ENCODE measurements around the gene ETDC.
"Not testable (repeated sequence)": the region's sequence is repeated elsewhere in the genome, so short reads cannot be mapped to it uniquely, and the experiment has no call there.

The ETDC gene

GRCh38 chrX:135309430-135309923, at the start of gene ETDC:
Gene ETDC, plus strand, starts transcription at chrX:135309480. Its CDS starts 0 bp downstream, at chrX:135309480.
- DNase-seq (ENCODE audit: low spot score): no peak

- not testable (repeated sequence) for DNase-seq (ENCODE audit: low spot score)
These were observed 48.3 kb upstream of the ETDC start for GRCh38 chrX:135260976-135261375.

- not testable (repeated sequence) for DNase-seq (ENCODE audit: low spot score)
These were observed 45.9 kb upstream of the ETDC start for GRCh38 chrX:135263376-135263775.

- no peak for DNase-seq (ENCODE audit: low spot score)
These were observed 45.1 kb upstream of the ETDC start for GRCh38 chrX:135264206-135264605.

GRCh38 chrX:135273162-135273561, 36.1 kb upstream of the ETDC start:
- no peak for DNase-seq (ENCODE audit: low spot score)

- no peak for DNase-seq (ENCODE audit: low spot score)
These were observed 33.3 kb upstream of the ETDC start for GRCh38 chrX:135275973-135276372.

- no peak for DNase-seq (ENCODE audit: low spot score)
These were observed 21.9 kb upstream of the ETDC start for GRCh38 chrX:135287266-135287823.

- DNase-seq (ENCODE audit: low spot score): no peak
These were observed 13.9 kb upstream of the ETDC start for GRCh38 chrX:135295238-135295943.

- no peak for DNase-seq (ENCODE audit: low spot score)
These were observed 13.4 kb upstream of the ETDC start for GRCh38 chrX:135295944-135296305.

- no peak for DNase-seq (ENCODE audit: low spot score)
These were observed 6.9 kb upstream of the ETDC start for GRCh38 chrX:135302269-135302873.

GRCh38 chrX:135304741-135305140, 4.5 kb upstream of the ETDC start:
- DNase-seq (ENCODE audit: low spot score): no peak

GRCh38 chrX:135307171-135307570, 2.1 kb upstream of the ETDC start:
- no peak for DNase-seq (ENCODE audit: low spot score)

GRCh38 chrX:135308345-135308855, 880 bp upstream of the ETDC start:
- DNase-seq (ENCODE audit: low spot score): no peak

- no peak for DNase-seq (ENCODE audit: low spot score)
These were observed 6.6 kb downstream of the ETDC start for GRCh38 chrX:135315864-135316263.

GRCh38 chrX:135324463-135324862, 15.2 kb downstream of the ETDC start:
- DNase-seq (ENCODE audit: low spot score): no peak

- not testable (repeated sequence) for DNase-seq (ENCODE audit: low spot score)
These were observed 15.9 kb downstream of the ETDC start for GRCh38 chrX:135325036-135325818.

- no peak for DNase-seq (ENCODE audit: low spot score)
These were observed 18.0 kb downstream of the ETDC start for GRCh38 chrX:135327299-135327698.

GRCh38 chrX:135328421-135329005, 19.2 kb downstream of the ETDC start:
- DNase-seq (ENCODE audit: low spot score): no peak

GRCh38 chrX:135330706-135331105, 21.4 kb downstream of the ETDC start:
- DNase-seq (ENCODE audit: low spot score): no peak

- DNase-seq (ENCODE audit: low spot score): no peak
These were observed 22.2 kb downstream of the ETDC start for GRCh38 chrX:135331525-135331924.

- DNase-seq (ENCODE audit: low spot score): no peak
These were observed 31.6 kb downstream of the ETDC start for GRCh38 chrX:135340831-135341230.

- no peak for DNase-seq (ENCODE audit: low spot score)
These were observed 35.9 kb downstream of the ETDC start for GRCh38 chrX:135345107-135345589.

Data from left forelimb (tissue), 1 donor.